GM10248 (cell line): ENCODE results near the gene HSPA5.
"Not testable (repeated sequence)": the region's sequence is repeated elsewhere in the genome, so short reads cannot be mapped to it uniquely, and the experiment has no call there.

Source experiments
- CTCF ChIA-PET: fragments of 300-600 bp; sonication (Branson Sonifier 250); formaldehyde crosslinking; extraction: SDS; loops from one replicate; lab custom pipeline; 2021; ENCODE audit warnings: antibody characterized with exemption; lab: Yijun Ruan, JAX
- POLR2A ChIA-PET: fragments of 350-650 bp; sonication (Branson Sonifier 250); formaldehyde crosslinking; extraction: SDS; loops from one replicate; lab custom pipeline; 2020; ENCODE audit warnings: antibody characterized with exemption; lab: Yijun Ruan, JAX
- DNase-seq: peaks from one replicate; pipeline ENCODE4 v3.0.0; 2012; ENCODE audit errors: extremely low spot score
- TF ChIP-seq, protein P1 (sequence below): IDR thresholded peaks from 2 replicates; pipeline ENCODE4 v1.5.1; 2012; ENCODE audit warnings: mild to moderate bottlenecking, low read depth; ENCODE audit errors: extremely low read depth, missing control alignments, control extremely low read depth

HSPA5 gene

DNA sequence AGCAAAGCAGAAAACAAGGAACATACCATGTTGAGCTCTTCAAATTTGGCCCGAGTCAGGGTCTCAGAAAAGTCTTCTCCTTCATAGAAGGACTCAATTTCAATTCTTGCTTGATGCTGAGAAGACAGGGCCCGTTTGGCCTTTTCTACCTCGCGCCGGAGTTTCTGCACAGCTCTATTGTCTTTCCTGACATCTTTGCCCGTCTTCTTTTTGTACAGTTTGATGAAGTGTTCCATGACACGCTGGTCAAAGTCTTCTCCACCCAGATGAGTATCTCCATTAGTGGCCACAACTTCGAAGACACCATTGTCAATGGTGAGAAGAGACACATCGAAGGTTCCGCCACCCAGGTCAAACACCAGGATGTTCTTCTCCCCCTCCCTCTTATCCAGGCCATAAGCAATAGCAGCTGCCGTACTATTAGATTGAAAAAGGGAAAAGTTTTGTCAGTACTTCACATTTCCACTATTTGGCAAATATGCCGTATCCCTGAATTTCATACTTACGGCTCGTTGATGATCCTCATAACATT lies 2.2 kb downstream of the HSPA5 start:
- ChIA-PET CTCF (interaction anchor here (1.3 to 1.9 kb wide), 3 partner anchors 9 to 22 kb away, joined by 3 to 4 read pairs (median 4); partner anchors contain the start of gene GAPVD1), POLR2A (interaction anchor here (0.6 to 1.0 kb wide), 2 partner anchors 21 to 81 kb away, joined by 4 read pairs; no protein-coding TSS in a partner anchor)
- TF ChIP-seq, protein P1, sequence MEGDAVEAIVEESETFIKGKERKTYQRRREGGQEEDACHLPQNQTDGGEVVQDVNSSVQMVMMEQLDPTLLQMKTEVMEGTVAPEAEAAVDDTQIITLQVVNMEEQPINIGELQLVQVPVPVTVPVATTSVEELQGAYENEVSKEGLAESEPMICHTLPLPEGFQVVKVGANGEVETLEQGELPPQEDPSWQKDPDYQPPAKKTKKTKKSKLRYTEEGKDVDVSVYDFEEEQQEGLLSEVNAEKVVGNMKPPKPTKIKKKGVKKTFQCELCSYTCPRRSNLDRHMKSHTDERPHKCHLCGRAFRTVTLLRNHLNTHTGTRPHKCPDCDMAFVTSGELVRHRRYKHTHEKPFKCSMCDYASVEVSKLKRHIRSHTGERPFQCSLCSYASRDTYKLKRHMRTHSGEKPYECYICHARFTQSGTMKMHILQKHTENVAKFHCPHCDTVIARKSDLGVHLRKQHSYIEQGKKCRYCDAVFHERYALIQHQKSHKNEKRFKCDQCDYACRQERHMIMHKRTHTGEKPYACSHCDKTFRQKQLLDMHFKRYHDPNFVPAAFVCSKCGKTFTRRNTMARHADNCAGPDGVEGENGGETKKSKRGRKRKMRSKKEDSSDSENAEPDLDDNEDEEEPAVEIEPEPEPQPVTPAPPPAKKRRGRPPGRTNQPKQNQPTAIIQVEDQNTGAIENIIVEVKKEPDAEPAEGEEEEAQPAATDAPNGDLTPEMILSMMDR: no peak
- no peak for DNase-seq

DNA sequence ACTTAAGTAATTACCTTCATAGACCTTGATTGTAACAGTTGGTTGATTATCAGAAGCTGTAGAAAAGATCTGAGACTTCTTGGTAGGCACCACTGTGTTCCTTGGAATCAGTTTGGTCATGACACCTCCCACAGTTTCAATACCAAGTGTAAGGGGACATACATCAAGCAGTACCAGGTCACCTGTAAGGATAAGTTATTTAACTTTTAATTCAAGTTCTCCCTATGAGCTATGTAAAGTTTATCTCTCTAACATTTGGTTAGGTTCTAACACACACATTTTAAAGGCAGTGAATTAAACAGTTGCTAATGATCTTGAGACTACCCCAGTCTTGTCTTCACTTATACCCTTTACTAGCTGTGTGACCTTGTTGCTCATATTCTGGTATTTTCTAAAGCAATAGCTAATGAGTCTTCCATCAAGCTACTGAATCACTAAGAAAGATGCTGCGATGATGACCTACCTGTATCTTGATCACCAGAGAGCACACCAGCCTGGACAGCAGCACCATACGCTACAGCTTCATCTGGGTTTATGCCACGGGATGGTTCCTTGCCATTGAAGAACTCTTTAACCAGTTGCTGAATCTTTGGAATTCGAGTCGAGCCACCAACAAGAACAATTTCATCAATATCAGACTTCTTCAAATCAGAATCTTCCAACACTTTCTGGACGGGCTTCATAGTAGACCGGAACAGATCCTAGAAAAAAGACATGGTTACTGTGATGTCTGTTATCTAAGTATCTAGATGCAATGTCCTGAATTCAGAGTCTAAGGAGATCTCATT lies 2.8 kb downstream of the HSPA5 start:
- ChIA-PET POLR2A (interaction anchor here (0.6 to 1.0 kb wide), 2 partner anchors 20 to 81 kb away, joined by 4 read pairs; no protein-coding TSS in a partner anchor), CTCF (interaction anchor here (1.3 to 1.9 kb wide), 3 partner anchors 10 to 23 kb away, joined by 3 to 4 read pairs (median 4); partner anchors contain the start of gene GAPVD1)
- TF ChIP-seq, protein P1: no peak
- DNase-seq: no peak

DNA sequence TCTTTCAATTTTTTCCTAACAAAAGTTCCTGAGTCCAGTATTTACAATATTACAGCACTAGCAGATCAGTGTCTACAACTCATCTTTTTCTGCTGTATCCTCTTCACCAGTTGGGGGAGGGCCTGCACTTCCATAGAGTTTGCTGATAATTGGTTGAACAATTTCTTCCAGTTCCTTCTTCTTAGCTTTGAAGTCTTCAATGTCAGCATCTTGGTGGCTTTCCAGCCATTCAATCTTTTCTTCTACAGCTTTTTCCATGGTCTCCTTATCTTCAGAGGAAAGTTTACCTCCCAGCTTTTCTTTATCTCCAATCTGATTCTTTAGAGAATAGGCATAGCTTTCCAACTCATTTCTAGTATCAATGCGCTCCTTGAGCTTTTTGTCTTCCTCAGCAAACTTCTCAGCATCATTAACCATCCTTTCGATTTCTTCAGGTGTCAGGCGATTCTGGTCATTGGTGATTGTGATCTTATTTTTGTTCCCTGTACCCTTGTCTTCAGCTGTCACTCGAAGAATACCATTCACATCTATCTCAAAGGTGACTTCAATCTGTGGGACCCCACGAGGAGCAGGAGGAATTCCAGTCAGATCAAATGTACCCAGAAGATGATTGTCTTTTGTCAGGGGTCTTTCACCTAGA lies 4.5 kb downstream of the HSPA5 start:
- not testable (repeated sequence) for DNase-seq
- ChIA-PET POLR2A (interaction anchor here (0.6 to 1.1 kb wide), 6 partner anchors 11 to 134 kb away, joined by 3 to 6 read pairs (median 3); no protein-coding TSS in a partner anchor), CTCF (interaction anchor here (0.9 kb wide), 1 partner anchor 14 kb away, joined by 3 read pairs; no protein-coding TSS in a partner anchor)

DNA sequence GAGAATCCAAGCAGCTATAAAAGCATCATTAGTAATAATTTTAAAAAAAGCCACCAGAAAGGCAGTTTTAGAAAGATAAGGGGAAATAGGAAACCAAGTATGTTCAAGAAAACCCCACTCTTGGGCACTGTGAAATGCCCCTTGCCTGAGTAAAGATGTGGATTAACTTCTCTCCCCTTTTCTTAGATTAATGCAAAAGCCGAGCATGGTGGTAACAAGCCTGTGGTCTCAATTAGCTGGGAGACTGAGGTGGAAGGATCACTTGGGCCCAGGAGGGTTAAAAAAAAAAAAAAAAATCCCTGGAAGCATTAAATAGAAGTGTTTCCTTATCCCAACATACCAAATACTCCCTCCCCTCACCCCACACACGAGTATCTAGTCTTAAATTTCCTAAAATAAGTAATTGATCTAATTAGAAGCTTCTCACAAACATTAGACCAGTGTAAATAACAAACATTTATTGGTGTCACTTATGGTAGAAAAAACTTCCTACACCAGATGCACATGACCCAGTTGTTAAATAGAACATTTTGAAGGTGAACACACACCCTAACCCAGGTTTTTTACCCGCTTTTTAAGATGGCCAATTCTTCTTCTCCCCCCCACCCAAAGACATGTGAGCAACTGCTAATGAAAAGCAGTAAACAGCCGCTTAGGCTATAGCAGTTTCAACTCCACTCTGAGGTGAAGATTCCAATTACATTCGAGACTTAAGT lies 5.2 kb downstream of the HSPA5 start:
- TF ChIP-seq, protein P1: no peak
- CTCF ChIA-PET: no interaction called here
- POLR2A ChIA-PET: interaction anchor here (0.6 to 0.7 kb wide), 5 partner anchors 10 to 403 kb away, joined by 3 to 6 read pairs (median 3); no protein-coding TSS in a partner anchor
- DNase-seq: no peak

DNA sequence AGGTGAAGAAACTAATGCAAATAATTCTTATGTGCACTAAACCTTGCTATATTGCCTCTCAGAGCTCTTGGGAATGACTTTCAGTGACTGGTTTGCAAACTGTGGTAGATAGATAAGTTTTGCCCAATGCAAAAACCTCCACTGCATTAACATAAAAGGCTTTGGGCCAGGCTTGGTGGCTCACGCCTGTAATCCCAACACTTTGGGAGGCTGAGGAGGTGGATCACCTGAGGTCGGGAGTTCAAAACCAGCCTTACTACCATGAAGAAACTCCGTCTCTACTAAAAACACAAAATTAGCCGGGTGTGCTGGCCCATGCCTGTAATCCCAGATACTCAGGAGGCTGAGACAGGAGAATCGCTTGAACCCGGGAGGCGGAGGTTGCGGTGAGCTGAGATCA lies 7.0 kb downstream of the HSPA5 start:
- POLR2A ChIA-PET: interaction anchor here (0.6 to 1.5 kb wide), 3 partner anchors 10 to 462 kb away, joined by 3 to 6 read pairs (median 3); no protein-coding TSS in a partner anchor
- not testable (repeated sequence) for DNase-seq
- CTCF ChIA-PET: interaction anchor here (1.1 kb wide), 1 partner anchor 32 kb away, joined by 3 read pairs; no protein-coding TSS in a partner anchor

DNA sequence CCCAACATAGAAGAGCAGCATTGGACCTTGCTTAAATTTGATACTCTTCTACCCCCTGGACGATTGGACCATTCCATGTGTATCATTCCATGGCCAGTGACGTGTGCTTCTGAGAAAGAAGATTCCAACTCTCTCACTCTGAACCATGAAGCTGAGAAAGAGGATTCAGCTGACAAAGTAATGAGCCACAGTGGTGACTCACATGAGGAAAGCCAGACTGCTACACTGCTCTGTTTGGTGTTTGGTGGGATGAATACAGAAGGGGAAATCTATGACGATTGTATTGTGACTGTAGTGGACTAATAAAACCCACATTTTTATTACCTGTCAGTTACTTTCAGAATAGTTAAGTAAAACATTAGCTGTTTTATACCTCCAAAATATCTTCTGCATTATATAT lies 7.5 kb downstream of the HSPA5 start:
- ChIA-PET CTCF (interaction anchor here (1.1 kb wide), 1 partner anchor 31 kb away, joined by 3 read pairs; no protein-coding TSS in a partner anchor), POLR2A (interaction anchor here (0.7 to 1.5 kb wide), 3 partner anchors 8 to 462 kb away, joined by 3 to 6 read pairs (median 5); no protein-coding TSS in a partner anchor)
- no peak for DNase-seq
- TF ChIP-seq, protein P1: no peak
